Calu3 (cell line): Measurements from ENCODE around the gene ATG16L1. TPM values are rescaled to one million over a fixed set of nuclear protein-coding genes. Genes with fewer than 3 reads are reported as not detected.

Experiments
- BruUV-seq: library from RNA; stranded (reverse); fragments of 400-500 nt; replicated peaks from 2 replicates; lab custom pipeline; 2021; lab: Mats Ljungman, UMichigan
- CTCF ChIA-PET: fragments of 300-600 bp; sonication (Branson Sonifier 250); formaldehyde crosslinking; loops from one replicate; lab custom pipeline; 2022; ENCODE audit warnings: antibody characterized with exemption; lab: Charles Lee
- DNase-seq: peaks from one replicate; pipeline ENCODE4 v3.0.0; 2022
- H3K27ac Mint-ChIP-seq: one replicate; pipeline ENCODE4 v1.8.0; 2022; ENCODE audit warnings: mixed read lengths; ENCODE audit not compliant: unreplicated experiment
- H3K27me3 Mint-ChIP-seq: one replicate; pipeline ENCODE4 v1.8.0; 2022; ENCODE audit warnings: mixed read lengths; ENCODE audit not compliant: unreplicated experiment
- H3K36me3 Mint-ChIP-seq: one replicate; pipeline ENCODE4 v1.8.0; 2022; ENCODE audit warnings: mild to moderate bottlenecking, moderate library complexity, mixed read lengths; ENCODE audit not compliant: insufficient read depth, unreplicated experiment
- H3K4me1 Mint-ChIP-seq: one replicate; pipeline ENCODE4 v1.8.0; 2022; ENCODE audit warnings: mild to moderate bottlenecking, low read depth, mixed read lengths; ENCODE audit not compliant: unreplicated experiment
- H3K4me3 Mint-ChIP-seq: one replicate; pipeline ENCODE4 v1.8.0; 2022; ENCODE audit warnings: mild to moderate bottlenecking, low read depth, moderate library complexity, mixed read lengths; ENCODE audit not compliant: unreplicated experiment
- H3K9me3 Mint-ChIP-seq: one replicate; pipeline ENCODE4 v1.8.0; 2022; ENCODE audit warnings: low read depth, mixed read lengths; ENCODE audit not compliant: unreplicated experiment
- CTCF ChIP-seq: fragments of 200-600 bp; IDR thresholded peaks from one replicate; pipeline ENCODE4 v1.8.0; 2022; ENCODE audit warnings: antibody characterized with exemption; ENCODE audit not compliant: unreplicated experiment
- intact Hi-C: fragments of 100-400 bp; cut with micrococcal nuclease; formaldehyde crosslinking; loops from one replicate; pipeline ENCODE4 v1.10.0; 2022; ENCODE audit not compliant: unreplicated experiment
- total RNA-seq: library from RNA; stranded (reverse); gene quantifications from 2 replicates; pipeline ENCODE4 v1.2.3, GENCODE V29; 2022

The ATG16L1 gene
- total RNA-seq, 1 experiment from 2014 or later, result 45.0 TPM

DNA sequence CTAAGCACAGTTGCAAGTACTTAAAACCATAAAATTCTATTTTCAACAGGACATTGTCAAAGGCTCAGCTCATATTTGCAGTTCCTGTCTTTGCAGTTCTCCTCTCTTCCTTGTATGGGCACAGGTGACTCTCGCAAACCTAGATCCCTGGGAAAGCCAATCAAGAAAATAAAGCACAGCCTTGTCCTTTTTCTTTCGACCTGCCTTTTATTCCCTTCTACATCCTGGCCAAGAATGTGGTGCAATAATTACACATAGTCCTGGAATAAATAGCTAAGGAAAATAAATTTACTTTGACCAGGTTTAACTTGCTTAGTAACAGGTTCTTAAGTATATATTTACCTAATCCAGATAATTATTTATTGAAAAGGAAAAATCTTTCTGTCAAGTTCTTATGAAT, 20.2 kb downstream of the ATG16L1 start:
- CTCF ChIA-PET, result no interaction called here
- no peak for TF ChIP-seq CTCF
- no peak overlapping the region for H3K27ac Mint-ChIP-seq
- no TSS peak for BruUV-seq
- H3K27me3 Mint-ChIP-seq, result no peaks in the 10 kb centered on the region
- no peak overlapping the region for H3K4me3 Mint-ChIP-seq
- no peaks in the 10 kb centered on the region for H3K4me1 Mint-ChIP-seq
- intact Hi-C loops, result no loop called here
- no peak for DNase-seq
- peaks cover 39% of the 10 kb centered on the region for H3K36me3 Mint-ChIP-seq
- no peaks in the 10 kb centered on the region for H3K9me3 Mint-ChIP-seq

DNA sequence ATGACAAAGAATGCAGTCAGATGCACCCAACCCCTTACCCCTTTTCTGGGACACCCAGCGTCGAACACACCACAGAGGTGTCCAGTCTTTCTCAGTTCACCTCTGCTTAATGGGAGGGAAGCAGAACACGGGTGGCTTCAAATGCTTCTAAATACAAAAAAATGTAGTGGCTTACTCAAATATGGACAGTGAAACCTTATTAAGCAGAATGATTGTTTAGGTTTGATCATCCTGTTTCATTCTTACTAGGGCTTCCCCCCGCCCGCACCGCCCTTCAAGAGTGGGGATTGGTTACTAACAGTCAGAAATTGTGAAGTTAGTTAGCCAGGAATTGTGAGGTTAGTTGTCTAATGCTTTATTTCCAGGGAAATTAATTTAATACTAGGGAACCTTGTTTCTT, 21.6 kb downstream of the ATG16L1 start:
- Mint-ChIP-seq H3K27me3 (no peaks in the 10 kb centered on the region), H3K9me3 (no peaks in the 10 kb centered on the region), H3K4me1 (no peaks in the 10 kb centered on the region), H3K27ac (no peak overlapping the region), H3K36me3 (peaks cover 45% of the 10 kb centered on the region), H3K4me3 (no peak overlapping the region)
- no peak for DNase-seq
- intact Hi-C loops, result no loop called here
- CTCF ChIA-PET, result no interaction called here
- TF ChIP-seq CTCF, result no peak
- no TSS peak for BruUV-seq

GRCh38 chr2:233275223-233275622, 23.8 kb downstream of the ATG16L1 start:
- CTCF ChIA-PET, result no interaction called here
- no TSS peak for BruUV-seq
- H3K4me3 Mint-ChIP-seq, result no peak overlapping the region
- no peak for DNase-seq
- peaks cover 44% of the 10 kb centered on the region for H3K36me3 Mint-ChIP-seq
- TF ChIP-seq CTCF, result no peak
- no peak overlapping the region for H3K27ac Mint-ChIP-seq
- H3K9me3 Mint-ChIP-seq, result no peaks in the 10 kb centered on the region
- no peaks in the 10 kb centered on the region for H3K27me3 Mint-ChIP-seq
- intact Hi-C loops, result no loop called here
- no peaks in the 10 kb centered on the region for H3K4me1 Mint-ChIP-seq

DNA sequence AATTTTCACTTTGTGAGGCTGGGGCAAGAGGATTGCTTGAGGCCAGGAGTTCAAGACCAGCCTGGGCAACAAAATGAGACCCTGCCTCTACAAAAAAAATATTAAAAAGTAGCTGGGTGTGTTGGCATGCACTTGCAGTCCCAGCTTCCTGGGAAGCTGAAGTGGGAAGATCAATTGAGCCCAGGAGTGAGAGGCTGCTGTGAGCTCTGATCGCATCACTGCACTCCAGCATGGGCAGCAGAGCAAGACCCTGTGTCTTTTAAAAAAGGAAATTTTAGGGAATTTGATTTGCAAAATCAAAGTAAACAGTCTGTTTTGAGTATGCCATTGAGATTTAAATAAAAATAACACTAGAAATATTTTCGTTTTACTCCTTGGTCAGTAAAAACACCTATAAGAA, 27.4 kb downstream of the ATG16L1 start:
- no peaks in the 10 kb centered on the region for H3K27me3 Mint-ChIP-seq

More for the DNA sequence above, 27.4 kb downstream of the ATG16L1 start:
- no peak for TF ChIP-seq CTCF
- Mint-ChIP-seq H3K4me3 (no peak overlapping the region), H3K9me3 (no peaks in the 10 kb centered on the region), H3K27ac (no peak overlapping the region), H3K4me1 (no peaks in the 10 kb centered on the region), H3K36me3 (peaks cover 62% of the 10 kb centered on the region)
- no TSS peak for BruUV-seq
- CTCF ChIA-PET, result no interaction called here
- DNase-seq, result no peak
- intact Hi-C loops, result no loop called here
